DOHH2 (cell line): Measurements from ENCODE around the gene BECN2.

Experiments used
- H3F3A ChIP-seq: fragments of 200-600 bp; sonication (generic), shearing (Covaris generic); 2 replicates; pipeline ENCODE4 v1.6.0; 2016; ENCODE audit warnings: antibody characterized with exemption, mild to moderate bottlenecking; ENCODE audit not compliant: control insufficient read depth, insufficient read depth
- H3K27ac ChIP-seq: fragments of 200-600 bp; sonication (generic); 2 replicates; pipeline ENCODE4 v1.5.1; 2014; ENCODE audit warnings: low read depth, mild to moderate bottlenecking, low read length, moderate library complexity
- H3K27me3 ChIP-seq: fragments of 200-600 bp; sonication (generic); 2 replicates; pipeline ENCODE4 v1.6.1; 2014; ENCODE audit warnings: mild to moderate bottlenecking, low read length, mixed read lengths; ENCODE audit not compliant: control insufficient read depth
- H3K36me3 ChIP-seq: fragments of 200-600 bp; sonication (generic); 2 replicates; pipeline ENCODE4 v1.6.1; 2014; ENCODE audit warnings: mild to moderate bottlenecking, low read length, moderate library complexity, mixed read lengths; ENCODE audit not compliant: control insufficient read depth
- H3K4me1 ChIP-seq: fragments of 200-600 bp; sonication (generic); 2 replicates; pipeline ENCODE4 v1.6.1; 2014; ENCODE audit warnings: mild to moderate bottlenecking, low read length, mixed read lengths; ENCODE audit not compliant: control insufficient read depth
- H3K4me2 ChIP-seq: fragments of 200-600 bp; sonication (generic); 2 replicates; pipeline ENCODE4 v1.6.0; 2014; ENCODE audit warnings: mild to moderate bottlenecking, low read length, moderate library complexity
- H3K4me3 ChIP-seq: fragments of 200-600 bp; sonication (generic); 2 replicates; pipeline ENCODE4 v1.5.1; 2014; ENCODE audit warnings: mild to moderate bottlenecking, low read length, mixed read lengths
- H3K79me2 ChIP-seq: fragments of 200-600 bp; sonication (generic); 2 replicates; pipeline ENCODE4 v1.6.1; 2014; ENCODE audit warnings: mild to moderate bottlenecking, low read length, mixed read lengths; ENCODE audit not compliant: control insufficient read depth
- H3K9me2 ChIP-seq: fragments of 200-600 bp; sonication (generic); replicated peaks from 2 replicates; pipeline ENCODE4 v1.6.1; 2014; ENCODE audit warnings: mild to moderate bottlenecking, low read length, mixed read lengths; ENCODE audit not compliant: control insufficient read depth
- H3K9me3 ChIP-seq: fragments of 200-600 bp; sonication (generic); 2 replicates; pipeline ENCODE4 v1.6.1; 2014; ENCODE audit warnings: antibody characterized with exemption, low read length, mixed read lengths; ENCODE audit not compliant: control insufficient read depth, insufficient read depth
- H4K20me1 ChIP-seq: fragments of 200-600 bp; sonication (generic); 2 replicates; pipeline ENCODE4 v1.6.0; 2014; ENCODE audit warnings: low read depth, mild to moderate bottlenecking, antibody characterized with exemption, low read length, moderate library complexity; ENCODE audit not compliant: control insufficient read depth, insufficient read depth
- CTCF ChIP-seq: fragments of 200-600 bp; sonication (generic); IDR thresholded peaks from one replicate; pipeline ENCODE4 v1.5.1; 2014; ENCODE audit warnings: antibody characterized with exemption, mild to moderate bottlenecking, low read depth, low read length; ENCODE audit not compliant: poor library complexity, severe bottlenecking
- EZH2phosphoT487 ChIP-seq: fragments of 200-600 bp; sonication (generic); IDR thresholded peaks from 2 replicates; pipeline ENCODE4 v1.6.1; 2017; ENCODE audit warnings: borderline replicate concordance, mild to moderate bottlenecking, antibody characterized with exemption, low read length, moderate library complexity, mixed read lengths

Gene BECN2

DNA sequence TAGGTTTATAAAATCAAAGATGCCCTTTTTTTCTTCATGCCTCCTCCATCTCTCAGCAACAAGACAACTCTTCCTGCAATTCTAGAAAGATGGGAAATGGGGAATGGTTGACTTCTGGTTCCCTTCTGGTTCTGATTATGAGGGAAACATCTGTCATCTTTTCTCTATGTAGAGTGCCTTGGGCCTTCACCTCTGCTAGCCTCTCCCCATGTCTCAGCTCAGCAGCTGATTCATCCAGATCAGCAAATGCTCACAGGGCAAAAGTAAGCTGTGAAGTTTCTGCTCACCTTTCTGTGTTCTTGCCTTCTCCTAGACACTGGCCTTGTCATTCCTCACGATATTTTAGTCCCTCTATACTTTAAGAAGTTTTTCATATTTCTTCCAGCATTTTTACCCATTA, 17.8 kb upstream of the BECN2 start:
- no peaks in the 10 kb centered on the region for H4K20me1 ChIP-seq
- no peaks in the 10 kb centered on the region for H3K9me2 ChIP-seq
- no peaks in the 10 kb centered on the region for H3K27me3 ChIP-seq
- H3K4me2 ChIP-seq, result no peak overlapping the region
- no peaks in the 10 kb centered on the region for H3K9me3 ChIP-seq
- H3K27ac ChIP-seq, result no peak overlapping the region
- no peak overlapping the region for H3K4me3 ChIP-seq
- H3K4me1 ChIP-seq, result no peaks in the 10 kb centered on the region
- H3F3A ChIP-seq, result no peaks in the 10 kb centered on the region
- no peak for TF ChIP-seq EZH2phosphoT487
- no peaks in the 10 kb centered on the region for H3K79me2 ChIP-seq
- H3K36me3 ChIP-seq, result no peaks in the 10 kb centered on the region

DNA sequence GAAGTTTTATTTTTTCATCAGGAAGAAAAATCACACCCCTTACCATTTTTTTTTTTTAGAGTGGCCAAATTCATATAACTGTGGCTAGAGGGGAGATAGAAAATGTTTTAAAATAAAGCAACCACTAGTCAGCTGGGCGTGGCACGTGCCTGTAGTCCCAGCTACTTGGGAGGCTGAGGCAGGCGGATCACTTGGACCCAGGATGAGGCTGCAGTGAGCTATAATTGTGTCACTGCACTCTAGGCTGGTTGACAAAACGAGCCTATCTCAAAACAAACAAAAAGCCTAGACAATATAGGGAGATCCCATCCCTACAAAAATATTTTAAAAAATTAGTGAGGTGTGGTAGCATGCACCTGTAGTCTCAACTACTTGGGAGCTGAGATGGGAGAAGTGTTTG, 14.8 kb upstream of the BECN2 start:
- TF ChIP-seq CTCF (no peak), EZH2phosphoT487 (no peak)

GRCh38 chr1:241944300-241944699, 13.3 kb upstream of the BECN2 start:
- Histone ChIP-seq H3K27me3 (no peaks in the 10 kb centered on the region), H3K27ac (no peak overlapping the region), H3K4me1 (no peaks in the 10 kb centered on the region), H3K9me3 (no peaks in the 10 kb centered on the region), H3K4me3 (no peak overlapping the region), H4K20me1 (no peaks in the 10 kb centered on the region), H3K36me3 (no peaks in the 10 kb centered on the region), H3K9me2 (no peaks in the 10 kb centered on the region), H3F3A (no peaks in the 10 kb centered on the region), H3K4me2 (no peak overlapping the region), H3K79me2 (no peaks in the 10 kb centered on the region)
- no peak for TF ChIP-seq EZH2phosphoT487
- no peak for TF ChIP-seq CTCF

More for the DNA sequence above, 14.8 kb upstream of the BECN2 start:
- Histone ChIP-seq H3K27me3 (no peaks in the 10 kb centered on the region), H3K4me3 (no peak overlapping the region), H3K4me1 (no peaks in the 10 kb centered on the region), H3K79me2 (no peaks in the 10 kb centered on the region), H3K9me3 (no peaks in the 10 kb centered on the region), H3K9me2 (no peaks in the 10 kb centered on the region), H3K36me3 (no peaks in the 10 kb centered on the region), H3F3A (no peaks in the 10 kb centered on the region), H4K20me1 (no peaks in the 10 kb centered on the region), H3K27ac (no peak overlapping the region), H3K4me2 (no peak overlapping the region)

DNA sequence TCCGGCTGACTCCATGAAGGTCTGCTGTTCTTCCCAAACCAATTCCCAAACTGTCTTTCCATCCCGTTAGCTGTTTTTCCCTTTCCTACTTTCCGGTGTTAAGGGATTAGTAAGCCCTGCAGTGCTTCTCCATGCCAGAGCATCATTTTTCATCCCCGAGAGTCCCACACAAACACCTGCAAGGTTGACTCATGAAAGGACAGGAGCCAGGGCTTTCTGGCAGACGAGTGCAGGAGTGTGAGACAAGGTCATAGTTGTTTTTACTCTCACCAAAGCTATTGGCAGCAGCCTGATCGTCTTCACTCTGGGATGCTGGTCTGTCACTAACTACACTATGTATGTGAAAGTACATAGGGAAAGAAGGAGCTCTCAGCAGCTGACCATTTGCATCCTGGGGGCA, 10.2 kb upstream of the BECN2 start:
- H4K20me1 ChIP-seq, result no peaks in the 10 kb centered on the region

More for the DNA sequence above, 10.2 kb upstream of the BECN2 start:
- no peaks in the 10 kb centered on the region for H3K9me3 ChIP-seq
- no peaks in the 10 kb centered on the region for H3F3A ChIP-seq
- no peak overlapping the region for H3K4me3 ChIP-seq
- TF ChIP-seq EZH2phosphoT487 (no peak), CTCF (no peak)
- H3K36me3 ChIP-seq, result no peaks in the 10 kb centered on the region
- no peaks in the 10 kb centered on the region for H3K79me2 ChIP-seq
- H3K27ac ChIP-seq, result no peak overlapping the region
- no peaks in the 10 kb centered on the region for H3K4me1 ChIP-seq
- no peak overlapping the region for H3K4me2 ChIP-seq
- no peaks in the 10 kb centered on the region for H3K27me3 ChIP-seq
- no peaks in the 10 kb centered on the region for H3K9me2 ChIP-seq
